PFSK-1 (cell line): ENCODE data around the gene SLC39A7.

Source experiments
- FOXP2 ChIP-seq: optimal IDR thresholded peaks from 2 replicates; pipeline ENCODE3; 2011; ENCODE audit warnings: borderline replicate concordance, control low read depth, inconsistent platforms; ENCODE audit not compliant: insufficient read depth; ENCODE audit errors: extremely low read length, extremely low read depth
- POLR2AphosphoS5 ChIP-seq: IDR thresholded peaks from 2 replicates; pipeline ENCODE4 v1.6.1; 2012; ENCODE audit warnings: low read depth, mild to moderate bottlenecking, control low read depth, low read length, moderate library complexity
- REST ChIP-seq, 2 experiments: IDR thresholded peaks; 2 replicates each; pipeline versions ENCODE4 v1.6.1 to v1.8.0; 2011 to 2012; ENCODE audit warnings: low read depth in 2 of 2, low read length in 2 of 2, control low read depth in 1 of 2, inconsistent platforms in 1 of 2, mild to moderate bottlenecking in 1 of 2, moderate library complexity in 1 of 2; ENCODE audit not compliant: insufficient read depth in 1 of 2
- SIN3A ChIP-seq: IDR thresholded peaks from 2 replicates; pipeline ENCODE4 v1.6.1; 2012; ENCODE audit warnings: mild to moderate bottlenecking, low read length, moderate library complexity, borderline replicate concordance; ENCODE audit not compliant: insufficient read depth
- TAF1 ChIP-seq: IDR thresholded peaks from 2 replicates; pipeline ENCODE4 v1.6.1; 2012; ENCODE audit warnings: low read length, control low read depth, borderline replicate concordance; ENCODE audit not compliant: insufficient read depth

The SLC39A7 gene

GRCh38 chr6:33156964-33157363, 43.7 kb upstream of the SLC39A7 start:
- TF ChIP-seq FOXP2 (no peak), REST (IDR thresholded peaks at IDR 0.05; ENCODE audit: insufficient read depth in 1 of 2, low read depth in 2 of 2, low read length in 2 of 2) (no peak), POLR2AphosphoS5 (no peak), TAF1 (no peak), SIN3A (no peak)

- TF ChIP-seq SIN3A, result no peak
- TF ChIP-seq TAF1, result no peak
- no peak for TF ChIP-seq FOXP2
- no peak for TF ChIP-seq REST (IDR thresholded peaks at IDR 0.05; ENCODE audit: insufficient read depth in 1 of 2, low read depth in 2 of 2, low read length in 2 of 2)
- no peak for TF ChIP-seq POLR2AphosphoS5
These were observed 40.6 kb upstream of the SLC39A7 start for GRCh38 chr6:33160096-33160495.

- TF ChIP-seq TAF1 (no peak), REST (IDR thresholded peaks at IDR 0.05; ENCODE audit: insufficient read depth in 1 of 2, low read depth in 2 of 2, low read length in 2 of 2) (no peak)
These were observed 39.8 kb upstream of the SLC39A7 start for GRCh38 chr6:33160728-33161344.

GRCh38 chr6:33161354-33162331, 39.0 kb upstream of the SLC39A7 start:
- TF ChIP-seq SIN3A (no peak), POLR2AphosphoS5 (no peak), FOXP2 (peak; percentile 32)

- no peak for TF ChIP-seq REST (IDR thresholded peaks at IDR 0.05; ENCODE audit: insufficient read depth in 1 of 2, low read depth in 2 of 2, low read length in 2 of 2)
- TF ChIP-seq POLR2AphosphoS5, result no peak
- TF ChIP-seq FOXP2, result no peak
- TF ChIP-seq SIN3A, result no peak
- no peak for TF ChIP-seq TAF1
These were observed 37.1 kb upstream of the SLC39A7 start for GRCh38 chr6:33163540-33163939.
